Measurements from ENCODE around the gene KIFC3.
"Not testable (repeated sequence)": the region's sequence is repeated elsewhere in the genome, so short reads cannot be mapped to it uniquely, and the experiment has no call there.

Gene KIFC3

GRCh38 chr16:57750796-57751538 lies 51.3 kb downstream of the KIFC3 start:
- DNase-seq = no peak

GRCh38 chr16:57749856-57750452 lies 52.3 kb downstream of the KIFC3 start:
- DNase-seq = no peak

- DNase-seq = no peak
Observed at GRCh38 chr16:57749101-57749692, 53.1 kb downstream of the KIFC3 start.

GRCh38 chr16:57748596-57748995 lies 53.7 kb downstream of the KIFC3 start:
- no peak for DNase-seq

- DNase-seq = no peak
Observed at GRCh38 chr16:57747996-57748395, 54.3 kb downstream of the KIFC3 start.

- no peak for DNase-seq
Observed at GRCh38 chr16:57747496-57747895, 54.8 kb downstream of the KIFC3 start.

GRCh38 chr16:57747091-57747490 lies 55.2 kb downstream of the KIFC3 start:
- no peak for DNase-seq

GRCh38 chr16:57746316-57746715 lies 56.0 kb downstream of the KIFC3 start:
- DNase-seq = not testable (repeated sequence)

GRCh38 chr16:57745768-57746167 lies 56.5 kb downstream of the KIFC3 start:
- no peak for DNase-seq

GRCh38 chr16:57744642-57744903 lies 57.7 kb downstream of the KIFC3 start:
- DNase-seq = no peak

- DNase-seq = no peak
Observed at GRCh38 chr16:57743886-57744641, 58.2 kb downstream of the KIFC3 start.

- DNase-seq = no peak
Observed at GRCh38 chr16:57743458-57743857, 58.8 kb downstream of the KIFC3 start.

- no peak for DNase-seq
Observed at GRCh38 chr16:57742543-57742942, 59.7 kb downstream of the KIFC3 start.

GRCh38 chr16:57741660-57742191 lies 60.6 kb downstream of the KIFC3 start:
- no peak for DNase-seq

GRCh38 chr16:57740423-57741071 lies 61.7 kb downstream of the KIFC3 start:
- no peak for DNase-seq

- no peak for DNase-seq
Observed at GRCh38 chr16:57739756-57740422, 62.4 kb downstream of the KIFC3 start.

- no peak for DNase-seq
Observed at GRCh38 chr16:57738844-57739243, 63.4 kb downstream of the KIFC3 start.

GRCh38 chr16:57736419-57737351 lies 65.6 kb downstream of the KIFC3 start:
- DNase-seq = peak; percentile 61

GRCh38 chr16:57735755-57736418 lies 66.4 kb downstream of the KIFC3 start, which contains the start of gene KATNB1:
Gene KATNB1 (plus strand): TSS chr16:57735770. CDS start chr16:57737244, 1,474 bp downstream.
- peak; percentile 11 for DNase-seq

GRCh38 chr16:57734925-57735754 lies 67.2 kb downstream of the KIFC3 start:
- peak; percentile 99 for DNase-seq

Data from activated CD4-positive, alpha-beta T cell treated with anti-CD3 and anti-CD28 coated beads, Interleukin-2, Interleukin-6, amounts not matched to agents 100 ng/mL and 50 ng/mL, durations not matched to agents 16 hours and 8 hours (primary cell).